GM19468 (cell line): ENCODE data around the gene GHDC.
"Not testable (repeated sequence)": the region's sequence is repeated elsewhere in the genome, so short reads cannot be mapped to it uniquely, and the experiment has no call there.

Experiments used
- ATAC-seq: cut with Tn5 transposase; IDR thresholded peaks from one replicate; pipeline ENCODE4 v1.9.1; 2021; ENCODE audit warnings: mild to moderate bottlenecking, moderate library complexity, moderate number of reproducible peaks; ENCODE audit not compliant: unreplicated experiment; ENCODE audit errors: extremely low read depth

The GHDC gene

DNA sequence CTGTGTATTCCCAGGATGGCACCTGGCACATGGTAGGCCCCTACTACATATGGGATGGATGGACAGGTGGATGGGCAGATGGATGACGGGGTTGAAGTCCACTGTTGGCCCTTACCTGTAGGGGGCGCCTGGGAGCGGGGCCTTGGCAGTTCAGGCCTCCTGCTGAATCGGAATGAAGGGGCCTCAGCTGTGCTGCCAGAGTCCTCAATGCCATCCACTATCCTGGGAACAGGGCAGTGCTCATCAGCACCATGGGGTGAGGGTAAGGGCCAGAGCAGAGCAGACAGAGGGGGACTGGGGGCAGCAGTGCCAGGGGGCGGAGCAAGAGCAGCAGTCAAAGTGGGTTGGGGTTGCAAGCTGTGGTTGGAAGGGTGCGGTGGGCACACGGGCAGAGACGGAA, 31.2 kb downstream of the GHDC start:
- ATAC-seq: no peak

DNA sequence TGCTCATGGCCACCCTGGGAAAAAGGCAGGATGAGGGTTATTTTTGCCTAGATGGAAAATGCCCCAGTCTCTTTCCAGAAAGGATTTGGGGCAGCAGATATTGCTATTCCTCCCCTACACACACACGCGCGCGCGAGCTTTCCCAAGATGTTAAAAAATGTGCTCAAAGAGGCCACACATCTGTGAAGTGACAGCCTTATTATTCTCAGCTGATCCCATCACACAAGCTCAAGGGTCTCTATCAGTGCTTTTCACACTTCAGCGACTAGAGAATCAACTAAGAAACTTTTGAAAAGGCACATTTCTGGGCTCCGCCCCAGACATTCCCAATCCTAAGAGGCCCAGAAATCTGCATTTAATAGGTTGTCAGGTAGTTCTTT, 33.8 kb downstream of the GHDC start:
- no peak for ATAC-seq

DNA sequence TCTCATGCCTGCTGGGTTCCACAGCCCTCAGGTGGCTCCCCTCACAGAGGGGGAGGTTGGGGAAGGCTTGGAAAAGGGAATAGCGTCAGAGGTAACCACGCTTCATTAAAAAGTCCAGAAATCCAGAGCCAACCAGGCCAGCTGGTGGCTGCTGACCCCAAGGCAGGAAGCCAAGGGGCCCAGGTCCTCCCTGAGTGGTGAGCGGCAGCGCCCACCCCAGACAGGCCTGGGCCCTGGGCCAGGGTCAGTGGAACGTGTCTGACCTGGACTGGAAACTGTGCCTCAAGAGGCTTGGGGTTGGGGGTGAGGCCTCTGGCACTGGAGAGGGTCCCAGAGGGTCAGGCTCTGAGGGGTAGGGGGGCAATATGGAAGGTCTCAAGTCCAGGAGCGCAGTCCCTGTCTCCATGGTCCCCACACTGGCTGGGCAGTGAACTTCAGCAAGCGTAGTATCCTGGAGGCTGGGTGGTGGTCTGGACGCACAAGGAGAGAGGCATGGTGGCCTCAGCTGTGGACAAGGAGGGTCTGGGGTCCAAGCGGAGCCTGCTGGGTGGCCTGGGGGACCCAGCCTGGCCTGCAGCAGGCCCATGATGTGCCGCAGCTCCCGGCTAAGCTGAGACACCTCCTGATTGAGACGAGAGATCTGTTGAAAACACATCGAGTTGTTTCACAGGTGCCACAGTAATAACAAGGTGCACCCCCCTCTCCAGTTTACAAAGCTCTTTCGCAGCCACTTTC, 34.3 kb downstream of the GHDC start:
- ATAC-seq: no peak

DNA sequence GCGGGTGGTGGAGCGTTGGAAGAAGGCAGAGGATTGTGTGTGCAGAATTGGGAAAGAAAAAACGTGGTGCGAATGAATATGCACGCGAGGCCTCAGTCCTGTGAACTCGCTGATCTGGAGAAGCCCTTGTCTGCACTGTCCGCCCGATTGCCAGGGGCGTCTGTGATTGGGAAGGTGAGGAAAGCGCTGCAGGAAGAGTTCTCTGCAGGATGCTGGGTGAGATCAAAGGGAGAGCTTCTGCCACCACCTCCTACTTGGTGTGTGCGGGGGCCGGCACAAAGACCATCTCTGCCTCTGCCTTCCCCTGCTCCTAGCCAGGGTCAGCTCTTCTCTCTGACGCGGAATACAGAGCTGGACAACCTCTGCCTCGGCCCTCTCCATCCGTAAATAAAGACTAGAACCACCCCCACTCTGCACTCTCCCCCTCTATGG, 38.7 kb downstream of the GHDC start:
- ATAC-seq: no peak

DNA sequence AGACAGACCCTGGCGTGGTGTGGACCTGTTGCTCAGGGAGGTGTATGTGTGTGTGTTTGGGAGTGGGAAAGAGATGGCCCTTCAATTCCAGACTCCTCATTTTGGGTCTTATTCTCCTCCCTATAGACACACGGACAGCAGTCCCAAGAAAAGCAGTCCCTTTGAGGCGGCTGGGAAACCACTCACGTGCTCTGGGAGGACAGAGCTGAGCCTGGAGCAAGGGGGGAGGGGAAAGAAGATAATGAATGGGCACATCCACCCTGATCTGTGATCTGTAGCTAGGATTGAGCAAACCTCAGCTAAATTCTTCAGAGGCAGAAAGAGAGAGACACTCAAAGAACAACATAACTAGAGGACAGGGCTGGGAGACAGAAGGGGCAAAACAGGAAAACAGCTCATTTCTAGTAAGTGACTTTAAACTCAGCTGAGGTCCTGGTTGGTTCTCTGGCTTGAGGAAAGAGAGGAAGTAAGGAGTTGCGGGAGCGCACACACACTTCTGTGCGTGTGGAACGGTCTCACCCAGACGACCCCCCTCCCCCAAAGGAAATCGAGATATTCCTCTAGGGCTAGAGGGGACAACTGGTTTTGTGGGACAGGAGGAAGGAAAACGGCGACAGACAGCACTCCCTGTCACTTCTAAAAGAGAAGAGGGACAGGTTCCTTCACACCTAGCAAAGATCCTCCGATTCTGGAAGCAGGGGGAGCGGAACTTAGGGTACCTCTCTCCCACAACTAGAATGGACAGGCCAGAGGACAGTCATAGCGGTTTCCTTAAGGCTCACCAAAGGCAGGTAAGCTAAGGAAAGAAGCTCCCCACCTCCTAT, 40.2 kb downstream of the GHDC start:
- ATAC-seq: no peak

DNA sequence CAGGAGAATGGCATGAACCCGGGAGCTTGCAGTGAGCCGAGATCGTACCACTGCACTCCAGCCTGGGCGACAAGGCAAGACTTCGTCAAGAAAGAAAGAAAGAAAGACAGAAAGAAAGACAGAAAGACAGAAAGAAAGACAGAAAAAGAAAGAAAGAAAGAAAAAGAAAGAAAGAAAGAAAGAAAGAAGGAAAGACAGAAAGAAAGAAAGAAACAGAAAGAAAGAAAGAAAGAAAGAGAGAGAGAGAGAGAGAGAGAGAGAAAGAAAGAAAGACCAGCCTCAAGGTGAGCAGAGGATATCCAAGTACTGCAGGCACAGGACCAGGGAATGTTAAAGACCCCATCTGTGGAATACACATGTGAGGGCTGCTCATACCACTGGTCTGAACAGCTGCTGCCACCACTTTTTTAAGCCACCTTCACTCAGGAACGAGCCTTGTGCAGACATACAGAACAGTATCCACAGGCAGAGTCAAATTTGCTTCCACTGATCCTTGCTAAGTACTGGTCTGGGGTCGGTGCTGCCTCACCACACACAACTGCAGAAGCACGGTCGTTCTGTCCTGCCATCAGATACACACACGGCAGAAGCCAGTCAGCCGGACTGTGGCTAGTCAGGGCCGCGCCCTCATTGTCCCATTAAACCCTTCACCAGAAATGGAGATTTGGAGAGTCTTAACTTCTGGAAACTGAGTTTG, 47.2 kb downstream of the GHDC start:
- ATAC-seq: no peak

DNA sequence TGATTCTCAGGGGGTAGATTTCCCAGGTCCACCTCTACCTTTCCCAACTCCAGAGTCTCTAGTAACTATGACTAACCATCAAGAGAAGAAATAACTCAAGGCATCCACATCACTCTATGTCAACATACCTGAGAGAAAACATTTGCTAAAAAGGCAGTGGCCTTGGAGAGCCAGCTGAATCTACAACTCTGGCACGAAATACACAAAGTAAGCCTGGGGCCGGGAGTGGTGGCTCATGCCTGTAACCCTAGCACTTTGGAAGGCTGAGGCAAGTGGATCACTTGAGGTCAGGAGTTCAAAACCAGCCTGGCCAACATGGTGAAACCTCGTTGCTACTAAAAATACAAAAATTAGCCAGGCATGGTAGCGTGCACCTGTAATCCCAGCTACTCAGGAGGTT, 51.2 kb downstream of the GHDC start:
- ATAC-seq: not testable (repeated sequence)

DNA sequence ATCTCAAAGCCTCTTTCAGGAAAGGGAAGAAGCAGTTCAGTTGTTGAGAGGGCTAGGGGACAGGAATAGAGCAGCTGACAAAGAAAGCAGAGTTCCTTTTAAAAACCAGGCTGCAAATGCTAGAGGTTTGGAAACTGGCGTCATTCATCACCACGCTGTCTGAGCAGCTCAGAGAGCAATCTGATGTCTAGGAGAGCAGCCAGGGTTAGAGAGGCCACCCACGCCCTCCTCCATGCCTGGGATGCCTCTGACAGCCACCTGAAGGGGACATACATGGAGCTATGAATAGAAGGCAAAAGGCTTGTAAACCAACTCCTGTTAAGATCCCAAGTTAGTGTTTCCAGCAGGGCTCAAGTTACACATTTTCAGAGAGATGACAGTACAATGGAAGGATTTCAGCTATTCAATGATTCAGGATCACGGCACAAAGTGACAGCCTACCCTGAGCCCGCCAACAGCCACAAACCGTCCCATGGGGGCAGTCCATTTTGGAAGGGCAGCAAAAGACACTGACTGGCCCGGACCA, 51.9 kb downstream of the GHDC start:
- ATAC-seq: no peak

DNA sequence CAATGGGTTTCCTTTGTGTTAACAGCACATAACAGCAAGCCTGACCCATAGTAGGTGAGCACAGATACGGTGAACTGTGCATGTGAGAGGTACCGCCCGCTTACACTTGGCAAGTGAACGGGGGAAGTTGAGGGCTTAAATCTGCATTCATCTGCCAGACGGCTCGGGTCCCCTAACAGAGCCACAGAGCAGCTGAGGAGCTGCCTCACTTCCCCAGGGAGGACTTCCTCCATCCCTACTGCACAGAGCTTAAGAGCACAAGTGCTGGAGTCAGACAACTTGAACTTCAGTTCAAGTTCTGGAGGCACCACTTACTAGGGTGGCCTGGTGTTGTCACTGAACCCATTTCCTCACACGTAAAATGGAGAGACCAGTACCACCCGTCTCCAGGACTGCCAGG, 52.9 kb downstream of the GHDC start:
- ATAC-seq: no peak

DNA sequence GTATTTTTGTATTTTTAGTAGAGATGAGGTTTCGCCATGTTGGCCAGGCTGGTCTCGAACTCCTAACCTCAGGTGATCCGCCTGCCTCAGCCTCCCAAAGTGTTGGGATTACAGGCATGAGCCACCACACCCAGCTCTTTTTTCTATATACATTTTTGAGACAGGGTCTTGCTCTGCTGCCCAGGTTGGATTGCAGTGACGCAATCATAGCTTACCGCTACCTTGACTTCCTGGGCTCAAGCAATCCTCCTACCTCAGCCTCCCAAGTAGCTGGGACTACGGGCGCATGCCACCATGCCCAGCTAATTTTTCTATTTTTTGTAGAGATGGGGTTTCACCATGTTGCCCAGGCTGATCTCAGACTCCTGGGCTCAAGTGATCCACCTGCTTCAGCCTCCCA, 53.6 kb downstream of the GHDC start:
- ATAC-seq: not testable (repeated sequence)
